ENCODE measurements around the gene CLCN6. TPM values are rescaled to one million over a fixed set of nuclear protein-coding genes. Genes with fewer than 3 reads are reported as not detected.

CLCN6 gene
- total RNA-seq, 1 donor from 2014 or later = 14.1 TPM

GRCh38 chr1:11874624-11875023 is 68.6 kb downstream of the CLCN6 start:
- no peak for DNase-seq (ENCODE audit: extremely low read depth, low read depth, low spot score)

- no peak for DNase-seq (ENCODE audit: extremely low read depth, low read depth, low spot score)
Measured at GRCh38 chr1:11875094-11875493, 69.1 kb downstream of the CLCN6 start.

DNA sequence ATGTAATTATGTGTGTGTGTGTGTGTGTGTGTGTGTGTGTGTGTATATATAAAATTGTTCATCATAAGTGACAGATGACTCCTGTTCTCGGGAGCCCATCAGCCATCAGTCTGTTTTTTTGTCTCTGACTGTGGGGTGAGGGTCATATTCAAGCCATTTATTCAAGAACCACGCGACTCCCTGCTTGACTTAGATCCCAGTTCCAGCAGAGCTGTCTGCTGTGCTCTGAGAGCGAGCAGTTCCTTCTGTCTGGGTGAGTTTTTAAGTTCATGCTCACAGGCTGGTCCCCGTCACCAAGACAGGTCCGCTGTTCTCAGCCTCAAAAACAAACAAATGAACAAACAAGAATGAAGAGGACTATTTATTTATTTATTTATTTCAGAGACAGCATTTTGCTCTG is 71.1 kb downstream of the CLCN6 start:
- DNase-seq (ENCODE audit: extremely low read depth, low read depth, low spot score) = no peak

GRCh38 chr1:11878081-11878890 is 72.3 kb downstream of the CLCN6 start:
- DNase-seq (ENCODE audit: extremely low read depth, low read depth, low spot score) = no peak

GRCh38 chr1:11878891-11879190 is 72.8 kb downstream of the CLCN6 start:
- DNase-seq (ENCODE audit: extremely low read depth, low read depth, low spot score) = no peak

- no peak for DNase-seq (ENCODE audit: extremely low read depth, low read depth, low spot score)
Measured at GRCh38 chr1:11879311-11880180, 73.6 kb downstream of the CLCN6 start.

- no peak for DNase-seq (ENCODE audit: extremely low read depth, low read depth, low spot score)
Measured at GRCh38 chr1:11880181-11880575, 74.2 kb downstream of the CLCN6 start.

DNA sequence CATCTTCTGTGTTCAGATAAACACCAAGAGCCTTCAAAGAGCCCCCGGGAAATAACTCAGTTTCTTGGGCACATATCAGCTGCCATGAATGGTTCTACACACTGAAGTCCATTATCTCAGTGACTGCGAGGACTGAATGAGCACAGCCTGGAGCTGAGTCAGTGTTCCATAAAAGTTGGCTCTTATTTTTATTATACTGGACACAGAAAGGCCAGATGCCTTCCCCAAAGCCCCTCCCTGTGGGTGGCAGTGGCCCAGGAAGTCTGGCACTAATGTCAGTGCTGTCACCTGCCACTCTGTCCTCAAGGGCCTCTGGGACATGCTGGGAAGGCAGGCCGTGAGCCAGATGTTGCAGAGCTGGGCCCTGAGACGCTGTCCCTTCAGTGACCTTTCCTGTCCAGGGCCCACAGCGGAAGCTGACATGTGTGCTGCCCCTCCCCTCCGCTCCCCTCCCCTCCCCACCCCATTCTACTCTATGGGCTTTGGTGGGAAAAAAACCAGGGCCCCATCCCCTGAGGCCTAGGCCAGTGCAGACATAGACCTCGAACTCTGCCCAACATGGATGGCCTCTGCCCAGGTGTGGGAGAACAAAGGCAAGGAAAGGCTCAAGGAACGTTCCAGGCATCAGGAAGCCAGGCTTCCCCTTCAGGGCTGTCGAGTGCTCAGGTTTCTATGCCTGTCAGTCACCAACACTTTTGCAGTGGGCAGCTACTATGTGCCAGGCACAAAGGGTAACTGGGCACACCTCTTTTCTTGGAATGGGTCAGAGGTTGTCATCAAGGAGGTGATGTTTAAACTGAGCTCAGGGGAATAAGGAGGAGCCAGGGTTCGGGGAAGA is 75.1 kb downstream of the CLCN6 start:
- no peak for DNase-seq (ENCODE audit: extremely low read depth, low read depth, low spot score)

DNA sequence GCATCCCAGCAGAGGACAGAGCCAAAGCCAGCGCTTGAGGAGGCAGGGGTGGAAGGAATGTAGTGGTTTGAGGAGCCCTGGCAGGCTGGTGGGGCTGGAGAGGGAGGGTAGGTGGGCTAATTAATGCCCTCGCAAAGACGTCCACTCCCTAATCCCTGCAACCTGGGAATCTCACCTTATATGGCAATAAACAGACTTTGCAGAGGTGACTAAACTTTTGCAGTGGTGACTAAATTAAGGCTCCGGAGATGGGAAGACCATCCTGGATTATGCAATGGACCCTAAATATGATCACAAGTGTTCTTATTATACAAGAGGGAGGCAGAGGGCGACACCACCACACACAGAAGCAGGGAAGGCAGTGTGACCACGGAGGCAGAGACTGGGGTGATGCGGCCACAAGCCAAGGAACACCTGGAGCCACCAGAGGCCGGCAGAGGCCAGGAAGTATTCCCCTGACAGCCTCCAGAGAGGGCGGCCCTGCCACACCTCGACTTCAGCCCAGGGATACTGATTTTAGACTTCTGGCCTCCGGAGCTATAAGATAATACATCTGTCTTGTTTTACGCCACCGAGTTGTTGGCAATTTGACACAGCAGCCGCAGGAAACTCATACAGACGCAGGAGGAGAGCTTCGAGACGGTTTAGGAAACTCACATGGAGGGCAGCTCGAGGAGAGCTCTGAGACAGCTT is 75.9 kb downstream of the CLCN6 start:
- no peak for DNase-seq (ENCODE audit: extremely low read depth, low read depth, low spot score)

DNA sequence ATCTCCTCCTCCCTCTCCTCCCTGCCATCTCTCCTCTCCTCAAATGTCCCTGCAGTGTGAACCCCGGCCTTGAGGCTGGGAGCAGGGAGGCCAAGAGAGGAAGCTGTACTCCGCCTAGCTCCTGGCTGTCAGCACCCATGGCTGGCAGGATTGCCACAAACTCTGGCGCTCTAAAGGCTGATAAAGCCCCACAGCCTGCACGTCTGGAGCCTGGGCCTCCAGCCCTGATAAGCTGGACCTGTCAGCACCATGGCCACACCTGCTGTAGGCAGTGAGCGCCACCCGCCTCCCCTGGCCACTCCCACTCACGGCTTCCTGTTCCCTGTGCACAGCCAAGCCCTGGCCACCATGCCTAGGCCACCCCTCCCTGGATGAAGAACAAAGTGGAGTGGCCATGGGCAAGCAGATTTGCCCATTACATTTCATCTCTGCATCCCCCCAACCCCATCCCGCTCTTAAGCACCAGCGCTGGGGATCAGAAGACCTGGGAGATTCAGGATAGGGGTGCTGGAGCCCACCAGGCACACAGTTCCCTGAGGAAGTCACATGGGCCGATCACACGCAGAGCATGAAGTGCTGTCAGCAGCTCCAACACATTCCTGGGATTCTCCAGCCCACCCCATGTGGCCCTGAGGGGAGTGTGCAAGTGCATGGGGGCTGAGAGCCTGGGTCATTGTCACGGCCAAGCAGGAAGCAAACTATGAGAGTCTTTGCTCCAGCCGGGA is 77.0 kb downstream of the CLCN6 start:
- no peak for DNase-seq (ENCODE audit: extremely low read depth, low read depth, low spot score)

- DNase-seq (ENCODE audit: extremely low read depth, low read depth, low spot score) = no peak
Measured at GRCh38 chr1:11885916-11886315, 79.9 kb downstream of the CLCN6 start.

DNA sequence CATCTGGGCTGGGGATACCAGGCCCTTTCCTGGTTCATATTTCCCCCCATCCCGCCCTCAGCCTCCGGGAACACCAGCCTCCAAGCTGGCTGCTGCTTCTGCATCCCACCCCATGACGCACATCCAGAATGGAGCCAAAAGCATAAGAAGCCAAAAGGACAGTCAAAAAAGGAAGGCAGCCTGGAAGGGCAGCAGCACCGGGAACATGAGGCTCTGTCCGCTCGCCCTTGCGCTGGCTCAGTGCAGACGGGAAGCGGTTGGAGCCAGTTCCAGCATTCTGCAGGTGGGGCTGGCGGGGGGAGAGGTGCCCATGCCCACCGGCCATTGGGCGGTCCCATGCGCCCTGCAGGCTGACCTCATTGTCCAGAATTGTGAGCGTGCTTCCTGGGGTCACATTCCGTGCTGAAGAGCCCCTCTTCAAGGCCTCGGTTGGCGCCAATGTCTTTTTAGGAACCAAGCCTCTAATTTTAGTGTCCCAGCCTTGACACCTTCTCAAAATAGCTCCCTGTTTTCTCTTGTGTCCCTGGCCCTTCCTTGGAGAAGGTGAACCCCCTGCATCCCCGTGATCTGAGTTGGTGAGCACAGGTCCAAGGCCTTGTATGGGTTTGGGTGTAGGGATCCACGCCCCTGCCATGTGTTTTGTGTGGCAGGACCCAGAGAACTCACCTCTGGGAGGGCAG is 81.1 kb downstream of the CLCN6 start:
- DNase-seq (ENCODE audit: extremely low read depth, low read depth, low spot score) = no peak

DNA sequence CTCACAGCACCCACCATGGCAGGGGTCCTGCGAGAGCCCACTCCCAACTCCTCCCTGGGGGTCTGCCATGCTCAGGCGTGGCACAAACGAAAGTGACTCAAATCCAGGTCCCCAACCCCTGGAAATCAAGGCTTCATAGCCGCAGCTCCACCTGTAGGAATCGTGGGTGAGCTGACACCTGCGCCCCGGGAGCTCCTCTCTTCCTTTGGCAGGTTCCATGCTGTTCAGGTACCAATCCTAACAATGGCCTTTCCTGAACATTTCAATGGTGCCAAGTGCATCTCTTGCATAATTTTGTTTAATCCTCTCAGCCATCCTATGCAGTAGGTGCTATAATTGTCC is 81.6 kb downstream of the CLCN6 start:
- no peak for DNase-seq (ENCODE audit: extremely low read depth, low read depth, low spot score)

DNA sequence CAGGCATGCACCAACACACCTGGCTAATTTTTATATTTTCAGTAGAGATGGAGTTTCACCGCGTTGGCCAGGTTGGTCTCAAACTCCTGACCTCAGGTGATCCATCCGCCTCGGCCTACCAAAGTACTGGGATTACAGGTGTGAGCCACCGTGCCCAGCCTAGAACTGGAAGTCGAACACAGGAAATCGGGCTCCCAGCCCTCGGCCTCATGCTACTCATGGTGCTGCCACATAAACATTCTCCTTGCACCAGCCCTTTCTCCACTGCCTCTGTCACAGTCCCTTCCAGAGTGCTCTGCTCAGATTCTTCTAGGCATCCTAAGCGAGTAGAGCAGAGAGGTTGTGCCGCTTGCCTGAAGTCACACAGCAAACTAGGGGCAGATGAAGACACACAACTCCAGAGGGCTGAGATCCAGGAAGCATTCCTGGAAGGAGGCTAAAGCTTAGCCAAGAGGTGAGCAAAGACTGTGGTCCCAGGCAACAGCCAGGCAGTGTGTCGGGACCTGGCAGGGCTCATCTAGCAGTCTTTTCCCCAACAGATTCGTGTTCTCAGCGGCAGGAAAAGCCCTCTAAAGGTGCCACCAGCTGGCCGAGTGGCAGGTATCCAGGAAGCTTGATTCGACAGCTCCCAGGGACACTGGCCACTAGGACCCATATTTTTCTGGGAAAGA is 82.3 kb downstream of the CLCN6 start:
- no peak for DNase-seq (ENCODE audit: extremely low read depth, low read depth, low spot score)

- no peak for DNase-seq (ENCODE audit: extremely low read depth, low read depth, low spot score)
Measured at GRCh38 chr1:11888877-11889208, 82.9 kb downstream of the CLCN6 start.

DNA sequence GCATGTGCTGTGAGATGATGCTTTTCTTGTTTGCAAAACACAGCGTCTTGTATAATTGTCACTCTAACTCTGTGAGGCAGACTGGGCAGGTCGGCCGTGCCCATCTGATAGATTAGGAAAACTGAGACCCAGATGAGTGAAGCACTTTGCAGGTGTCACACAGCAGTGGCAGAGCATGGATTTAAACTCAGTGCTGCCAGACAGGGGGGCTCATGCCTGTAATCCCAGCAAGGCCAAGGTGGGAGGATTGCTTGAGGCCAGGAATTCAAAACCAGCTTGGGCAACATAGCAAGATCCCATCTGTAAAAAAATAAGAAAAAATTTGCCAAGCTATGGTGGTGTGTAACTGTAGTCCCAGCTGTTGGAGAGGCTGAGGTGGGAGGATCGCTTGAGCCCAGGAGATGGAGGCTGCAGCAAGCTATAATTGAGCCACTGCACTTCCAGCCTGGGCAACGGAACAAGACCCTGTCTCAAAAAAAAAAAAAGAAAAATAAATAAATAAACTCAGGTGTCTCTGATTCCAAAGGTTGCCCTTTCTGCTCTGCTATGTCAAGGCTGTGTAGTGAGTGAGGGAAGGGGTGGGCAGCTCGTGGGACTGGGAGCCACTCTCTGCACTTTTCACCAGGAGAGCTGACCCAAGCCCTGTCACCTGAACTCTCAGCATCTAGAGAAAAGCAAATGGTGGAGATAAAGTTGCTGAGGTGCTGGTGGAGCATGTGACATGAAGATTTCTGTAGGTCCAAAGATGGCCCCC is 85.6 kb downstream of the CLCN6 start:
- no peak for DNase-seq (ENCODE audit: extremely low read depth, low read depth, low spot score)
